Inflammatory macrophage treated with lipopolysaccharide for 4 hours (primary cell): ENCODE data around the gene BANP.
A peak's percentile ranks its signal among the peaks of the same experiment; 100 is the strongest.
"Not testable (repeated sequence)": the region's sequence is repeated elsewhere in the genome, so short reads cannot be mapped to it uniquely, and the experiment has no call there.

ENCODE experiments used
- DNase-seq: peaks from one replicate; pipeline ENCODE4 v3.0.0-alpha.2; 2020

BANP gene

GRCh38 chr16:87950765-87951551 lies at the start of gene BANP:
Gene BANP (plus strand): TSS chr16:87951434. CDS start chr16:87975116, 23,682 bp downstream.
- peak; percentile 98 for DNase-seq

GRCh38 chr16:87904963-87905362 lies 46.3 kb upstream of the BANP start:
- not testable (repeated sequence) for DNase-seq

- DNase-seq = not testable (repeated sequence)
Observed at GRCh38 chr16:87905521-87905920, 45.7 kb upstream of the BANP start.

- DNase-seq = not testable (repeated sequence)
Observed at GRCh38 chr16:87908101-87908500, 43.1 kb upstream of the BANP start.

- peak; percentile 61 for DNase-seq
Observed at GRCh38 chr16:87909203-87909935, 41.9 kb upstream of the BANP start.

- not testable (repeated sequence) for DNase-seq
Observed at GRCh38 chr16:87911106-87911763, 40.0 kb upstream of the BANP start.

GRCh38 chr16:87912691-87913090 lies 38.5 kb upstream of the BANP start:
- DNase-seq = not testable (repeated sequence)

GRCh38 chr16:87914021-87914725 lies 37.1 kb upstream of the BANP start:
- not testable (repeated sequence) for DNase-seq

- DNase-seq = no peak
Observed at GRCh38 chr16:87914812-87915211, 36.4 kb upstream of the BANP start.

- no peak for DNase-seq
Observed at GRCh38 chr16:87917503-87917902, 33.7 kb upstream of the BANP start.

GRCh38 chr16:87918338-87918737 lies 32.9 kb upstream of the BANP start:
- no peak for DNase-seq

- DNase-seq = peak; percentile 70
Observed at GRCh38 chr16:87918866-87919680, 32.2 kb upstream of the BANP start.

GRCh38 chr16:87919681-87919994 lies 31.6 kb upstream of the BANP start:
- DNase-seq = no peak

GRCh38 chr16:87921236-87921773 lies 29.9 kb upstream of the BANP start:
- no peak for DNase-seq

- no peak for DNase-seq
Observed at GRCh38 chr16:87922250-87922871, 28.9 kb upstream of the BANP start.

GRCh38 chr16:87924041-87924810 lies 27.0 kb upstream of the BANP start:
- no peak for DNase-seq

GRCh38 chr16:87924811-87925670 lies 26.2 kb upstream of the BANP start:
- no peak for DNase-seq

GRCh38 chr16:87926246-87927194 lies 24.7 kb upstream of the BANP start:
- DNase-seq = peak; percentile 91
